Measurements from ENCODE around the gene SYNE2. TPM values are rescaled to one million over a fixed set of nuclear protein-coding genes. Genes with fewer than 3 reads are reported as not detected.
"Not testable (repeated sequence)": the region's sequence is repeated elsewhere in the genome, so short reads cannot be mapped to it uniquely, and the experiment has no call there.

The SYNE2 gene
- total RNA-seq, 2 experiments from 2014 or later = 25.2 to 30.9 TPM

GRCh38 chr14:64038841-64039542, 186.2 kb downstream of the SYNE2 start:
- no peaks in the 10 kb centered on the region for H3K4me1 Mint-ChIP-seq
- H3K36me3 Mint-ChIP-seq = peaks cover 29% of the 10 kb centered on the region
- no peak for DNase-seq
- peaks cover 8% of the 10 kb centered on the region for H3K9me3 Mint-ChIP-seq
- H3K4me3 Mint-ChIP-seq = no peak overlapping the region
- H3K27me3 Mint-ChIP-seq = no peaks in the 10 kb centered on the region
- H3K27ac Mint-ChIP-seq = no peak overlapping the region

GRCh38 chr14:64040044-64040443, 187.2 kb downstream of the SYNE2 start:
- Mint-ChIP-seq H3K36me3 (peaks cover 36% of the 10 kb centered on the region), H3K9me3 (peaks cover 10% of the 10 kb centered on the region), H3K27me3 (no peaks in the 10 kb centered on the region), H3K27ac (no peak overlapping the region), H3K4me1 (no peaks in the 10 kb centered on the region), H3K4me3 (no peak overlapping the region)
- DNase-seq = no peak

DNA sequence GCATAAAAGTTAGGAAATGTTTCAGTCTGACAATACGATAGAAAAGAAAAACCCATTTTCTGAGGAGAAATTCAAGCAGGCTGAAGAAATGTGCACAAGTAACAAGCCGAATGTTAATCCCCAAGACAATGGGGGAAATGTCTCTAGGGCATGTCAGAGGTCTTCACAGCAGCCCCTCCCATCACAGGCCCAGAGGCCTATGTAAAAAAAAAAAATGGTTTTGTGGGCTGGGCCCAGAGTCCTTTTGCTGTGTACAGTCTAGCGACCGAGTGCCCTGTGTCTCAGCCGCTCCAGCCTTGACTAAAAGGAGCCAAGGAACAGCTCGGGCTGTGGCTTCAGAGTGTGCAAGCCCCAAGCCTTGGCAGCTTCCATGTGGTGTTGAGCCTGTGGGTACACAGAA, 190.5 kb downstream of the SYNE2 start:
- DNase-seq, H3K27ac Mint-ChIP-seq, H3K27me3 Mint-ChIP-seq, H3K4me3 Mint-ChIP-seq, H3K4me1 Mint-ChIP-seq: not testable (repeated sequence)
- Mint-ChIP-seq H3K36me3 (peaks cover 27% of the 10 kb centered on the region), H3K9me3 (peaks cover 10% of the 10 kb centered on the region)

DNA sequence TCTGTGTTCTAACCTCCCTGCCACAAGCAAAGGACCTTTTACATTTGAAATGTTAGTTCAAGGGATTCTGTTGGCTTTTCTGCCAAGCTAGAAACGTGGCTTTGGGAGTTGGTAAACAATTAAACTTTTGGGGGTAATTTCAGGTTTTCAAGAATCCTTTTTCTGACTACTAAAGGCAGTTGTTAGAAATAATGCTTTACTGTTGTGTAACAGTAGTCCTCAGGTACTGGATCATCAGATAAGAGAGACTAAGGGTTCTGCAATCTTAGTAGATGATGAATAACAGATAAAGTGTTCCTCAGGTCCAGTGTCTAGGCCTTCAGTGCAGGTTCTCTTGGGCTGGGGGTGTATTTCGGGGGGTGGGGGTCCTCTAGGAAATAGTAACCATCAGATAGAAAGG, 192.3 kb downstream of the SYNE2 start:
- H3K27me3 Mint-ChIP-seq = no peaks in the 10 kb centered on the region
- H3K36me3 Mint-ChIP-seq = peaks cover 30% of the 10 kb centered on the region
- H3K4me3 Mint-ChIP-seq = no peak overlapping the region
- no peak overlapping the region for H3K27ac Mint-ChIP-seq
- no peak for DNase-seq
- H3K4me1 Mint-ChIP-seq = no peaks in the 10 kb centered on the region
- peaks cover 10% of the 10 kb centered on the region for H3K9me3 Mint-ChIP-seq

- no peak for DNase-seq
- no peaks in the 10 kb centered on the region for H3K27me3 Mint-ChIP-seq
- no peaks in the 10 kb centered on the region for H3K4me1 Mint-ChIP-seq
- peaks cover 28% of the 10 kb centered on the region for H3K36me3 Mint-ChIP-seq
- H3K4me3 Mint-ChIP-seq = no peak overlapping the region
- H3K27ac Mint-ChIP-seq = no peak overlapping the region
- H3K9me3 Mint-ChIP-seq = no peaks in the 10 kb centered on the region
Observed at GRCh38 chr14:64049616-64050381, 197.0 kb downstream of the SYNE2 start.

GRCh38 chr14:64053694-64054669, 201.2 kb downstream of the SYNE2 start:
- peaks cover 35% of the 10 kb centered on the region for H3K36me3 Mint-ChIP-seq
- no peaks in the 10 kb centered on the region for H3K27me3 Mint-ChIP-seq
- H3K9me3 Mint-ChIP-seq = no peaks in the 10 kb centered on the region
- H3K4me3 Mint-ChIP-seq = no peak overlapping the region
- DNase-seq = no peak
- no peaks in the 10 kb centered on the region for H3K4me1 Mint-ChIP-seq
- no peak overlapping the region for H3K27ac Mint-ChIP-seq

GRCh38 chr14:64059454-64060198, 206.8 kb downstream of the SYNE2 start:
- no peaks in the 10 kb centered on the region for H3K4me1 Mint-ChIP-seq
- no peaks in the 10 kb centered on the region for H3K9me3 Mint-ChIP-seq
- peaks cover 17% of the 10 kb centered on the region for H3K36me3 Mint-ChIP-seq
- no peak overlapping the region for H3K4me3 Mint-ChIP-seq
- DNase-seq = no peak
- no peaks in the 10 kb centered on the region for H3K27me3 Mint-ChIP-seq
- no peak overlapping the region for H3K27ac Mint-ChIP-seq

- DNase-seq = no peak
- H3K36me3 Mint-ChIP-seq = peaks cover 18% of the 10 kb centered on the region
- H3K27ac Mint-ChIP-seq = no peak overlapping the region
- H3K9me3 Mint-ChIP-seq = no peaks in the 10 kb centered on the region
- H3K27me3 Mint-ChIP-seq = no peaks in the 10 kb centered on the region
- no peaks in the 10 kb centered on the region for H3K4me1 Mint-ChIP-seq
- no peak overlapping the region for H3K4me3 Mint-ChIP-seq
Observed at GRCh38 chr14:64060199-64060545, 207.4 kb downstream of the SYNE2 start.

- peaks cover 20% of the 10 kb centered on the region for H3K36me3 Mint-ChIP-seq
Observed at GRCh38 chr14:64060648-64061096, 207.9 kb downstream of the SYNE2 start.

GRCh38 chr14:64061115-64061514, 208.3 kb downstream of the SYNE2 start:
- no peaks in the 10 kb centered on the region for H3K9me3 Mint-ChIP-seq
- no peak overlapping the region for H3K4me3 Mint-ChIP-seq
- peaks cover 17% of the 10 kb centered on the region for H3K36me3 Mint-ChIP-seq
- H3K27me3 Mint-ChIP-seq = no peaks in the 10 kb centered on the region
- no peak for DNase-seq
- no peaks in the 10 kb centered on the region for H3K4me1 Mint-ChIP-seq
- no peak overlapping the region for H3K27ac Mint-ChIP-seq

More at GRCh38 chr14:64060648-64061096, 207.9 kb downstream of the SYNE2 start:
- Mint-ChIP-seq H3K4me3 (no peak overlapping the region), H3K27ac (no peak overlapping the region), H3K4me1 (no peaks in the 10 kb centered on the region), H3K27me3 (no peaks in the 10 kb centered on the region), H3K9me3 (no peaks in the 10 kb centered on the region)
- DNase-seq = peak; percentile 10

DNA sequence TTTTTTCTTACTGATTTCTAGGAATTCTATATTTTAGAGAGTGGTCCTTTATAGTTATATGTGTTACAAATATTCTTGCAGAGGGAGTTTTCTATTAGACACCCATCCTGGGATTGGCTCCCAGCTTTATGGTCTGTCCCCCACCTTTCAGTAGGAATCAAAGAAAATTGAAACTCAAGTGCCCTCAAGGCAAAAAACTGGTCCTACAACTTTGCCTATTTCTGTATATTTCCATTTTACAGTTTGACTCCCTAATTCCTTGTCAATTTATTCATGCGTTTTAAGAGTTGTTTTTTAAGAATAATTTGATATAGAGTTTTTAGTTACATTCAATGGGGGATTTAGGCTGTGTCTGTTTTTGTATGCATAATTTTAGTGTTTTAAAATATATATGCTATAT, 208.9 kb downstream of the SYNE2 start:
- Mint-ChIP-seq H3K4me1 (no peaks in the 10 kb centered on the region), H3K9me3 (no peaks in the 10 kb centered on the region), H3K27ac (no peak overlapping the region), H3K36me3 (peaks cover 14% of the 10 kb centered on the region), H3K27me3 (no peaks in the 10 kb centered on the region), H3K4me3 (no peak overlapping the region)
- DNase-seq = no peak

DNA sequence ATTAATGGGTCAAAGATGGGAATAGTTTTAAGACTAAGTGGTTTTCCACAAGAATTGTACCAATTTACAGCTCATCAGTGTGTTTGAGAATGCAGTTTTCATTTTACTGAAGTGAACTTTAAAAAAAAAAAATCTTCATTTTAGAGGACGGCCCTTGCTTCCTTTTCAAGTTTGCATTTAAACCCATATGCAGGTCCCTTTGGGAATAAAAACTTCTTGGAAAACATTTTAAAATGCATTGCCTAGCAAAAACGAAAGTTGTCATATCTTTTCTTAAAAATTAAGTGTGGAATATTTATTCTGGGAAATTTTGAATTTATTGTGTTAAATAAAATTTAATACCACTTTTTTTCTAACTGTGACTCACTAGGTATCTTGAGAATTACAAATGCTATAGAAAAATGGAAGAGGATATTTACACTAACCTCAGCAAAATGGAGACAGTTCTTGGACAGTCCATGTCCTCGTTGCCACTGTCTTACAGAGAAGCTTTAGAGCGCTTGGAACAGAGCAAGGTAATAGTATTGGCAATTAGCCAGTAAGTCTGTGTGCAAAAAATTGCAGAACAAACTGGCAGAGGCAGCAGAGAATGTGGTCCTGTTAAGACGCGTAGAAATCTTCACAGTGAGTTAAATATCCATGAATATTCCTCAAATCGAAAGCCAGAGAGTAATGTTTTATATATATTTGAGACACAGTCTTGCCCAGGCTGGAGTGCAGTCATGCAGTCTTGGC, 209.7 kb downstream of the SYNE2 start:
- Mint-ChIP-seq H3K27ac (no peak overlapping the region), H3K36me3 (peaks cover 9% of the 10 kb centered on the region), H3K4me3 (no peak overlapping the region), H3K4me1 (no peaks in the 10 kb centered on the region), H3K27me3 (no peaks in the 10 kb centered on the region), H3K9me3 (no peaks in the 10 kb centered on the region)
- DNase-seq = no peak

GRCh38 chr14:64064447-64064846, 211.6 kb downstream of the SYNE2 start:
- peaks cover 5% of the 10 kb centered on the region for H3K36me3 Mint-ChIP-seq
- H3K4me1 Mint-ChIP-seq = no peaks in the 10 kb centered on the region
- no peaks in the 10 kb centered on the region for H3K9me3 Mint-ChIP-seq

More at GRCh38 chr14:64064447-64064846, 211.6 kb downstream of the SYNE2 start:
- H3K27ac Mint-ChIP-seq = no peak overlapping the region
- no peak overlapping the region for H3K4me3 Mint-ChIP-seq
- DNase-seq = no peak
- no peaks in the 10 kb centered on the region for H3K27me3 Mint-ChIP-seq
